Kidney (tissue), 14 donors: Measurements from ENCODE around the gene KIF16B. TPM values are rescaled to one million over a fixed set of nuclear protein-coding genes. Genes with fewer than 3 reads are reported as not detected.
"Not testable (repeated sequence)": the region's sequence is repeated elsewhere in the genome, so short reads cannot be mapped to it uniquely, and the experiment has no call there.

Source experiments
- DNase-seq, 5 donors: peaks; one replicate each; pipeline ENCODE4 v3.0.0-alpha.2; 2013 to 2020
- FAIRE-seq: peaks from 2 replicates; lab custom pipeline; 2012; peaks lifted over from hg19 to GRCh38; lab: Jason Lieb, UNC
- H3K27ac ChIP-seq, 2 donors: one replicate each; pipeline ENCODE4 v1.7.0; 2013; ENCODE audit warnings: low read depth in 2 of 2, low read length in 2 of 2, inconsistent platforms in 1 of 2
- H3K27me3 ChIP-seq: one replicate; pipeline ENCODE4 v1.7.1; 2013; ENCODE audit warnings: low read length, inconsistent platforms; ENCODE audit not compliant: control insufficient read depth, insufficient read depth
- H3K36me3 ChIP-seq, 3 donors: one replicate each; pipeline versions ENCODE4 v1.7.0 to v1.7.1; 2013; ENCODE audit warnings: low read length in 3 of 3, control low read depth in 1 of 3, inconsistent platforms in 1 of 3; ENCODE audit not compliant: insufficient read depth in 3 of 3, control insufficient read depth in 2 of 3
- H3K4me1 ChIP-seq, 3 donors: one replicate each; pipeline versions ENCODE4 v1.7.0 to v1.7.1; 2013; ENCODE audit warnings: low read length in 3 of 3, inconsistent platforms in 1 of 3, low read depth in 1 of 3; ENCODE audit not compliant: control insufficient read depth in 2 of 3, insufficient read depth in 2 of 3
- H3K4me3 ChIP-seq, 3 donors: one replicate each; pipeline versions ENCODE4 v1.7.0 to v1.8.1; 2013; ENCODE audit warnings: low read length in 3 of 3, control low read depth in 1 of 3, inconsistent platforms in 1 of 3
- H3K9ac ChIP-seq, 3 donors: one replicate each; pipeline versions ENCODE4 v1.7.0 to v1.7.1; 2013; ENCODE audit warnings: low read length in 3 of 3, control low read depth in 1 of 3, inconsistent platforms in 1 of 3
- H3K9me3 ChIP-seq, 3 donors: one replicate each; pipeline versions ENCODE4 v1.7.0 to v1.7.1; 2013; ENCODE audit warnings: low read length in 3 of 3, control low read depth in 1 of 3, inconsistent platforms in 1 of 3; ENCODE audit not compliant: control insufficient read depth in 2 of 3, insufficient read depth in 1 of 3
- intact Hi-C: fragments of 100-400 bp; cut with DNase I; formaldehyde crosslinking; loops from one replicate; pipeline ENCODE4 v1.11.1; 2022
- polyA plus RNA-seq: library from polyadenylated mRNA; stranded (reverse); fragments of 350-450 nt; fragmentation: Illumina TruSeq; extraction: RNeasy Lipid Tissue Mini Kit (QIAGEN cat#74804); gene quantifications from one replicate; pipeline ENCODE4 v1.2.3, GENCODE V29; 2014; ENCODE audit warnings: low read depth, low replicate concordance; ENCODE audit not compliant: insufficient read depth
- total RNA-seq: library from RNA; stranded (reverse); fragmentation: NEBNext Ultra II Directional; extraction: Animal tissue kit (Norgen Biotek cat#: 25700); gene quantifications from one replicate; pipeline ENCODE4 v1.2.1, GENCODE V29; 2021
- TF ChIP-seq, protein P1 (sequence below): IDR thresholded peaks from 3 replicates; pipeline ENCODE4 v1.5.1; 2012; ENCODE audit warnings: mild to moderate bottlenecking, moderate library complexity, borderline replicate concordance; ENCODE audit not compliant: insufficient read depth; ENCODE audit errors: extremely low read depth
- donor health status: control.
- donor health status: control.
- donor health status: control.
- donor health status: control.
- donor health status: control.
- donor health status: DM: yes; HTN: yes; CAD: no.
- donor health status: Normal renal cell carcinoma (clear cell type).

Gene KIF16B
- total and polyA plus RNA-seq, 2 donors from 2014 or later, result 15.0 to 19.7 TPM

DNA sequence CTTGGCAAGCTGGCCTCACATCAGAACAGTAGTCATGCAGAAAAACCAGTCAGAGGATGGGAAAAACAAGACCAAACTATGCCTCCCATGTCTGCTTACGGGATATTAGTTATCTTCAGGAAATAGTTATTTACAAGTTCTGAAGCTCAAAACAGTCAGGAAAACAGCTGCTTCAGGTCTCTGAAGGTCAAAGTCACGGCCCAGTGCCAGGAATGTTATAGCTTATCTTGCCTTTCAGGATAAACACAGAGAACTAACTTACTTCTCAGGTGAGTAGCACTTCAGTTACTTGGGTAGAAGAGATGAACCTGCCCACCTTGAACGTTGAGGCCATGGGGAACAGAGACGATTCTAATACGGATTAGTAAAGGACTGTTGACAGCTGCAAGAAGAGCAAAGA, 310.7 kb downstream of the KIF16B start:
- intact Hi-C loops, result no loop called here
- Histone ChIP-seq H3K4me1 (peaks cover 0 to 2% (median 0%) of the 10 kb centered on the region in 3 donors), H3K27me3 (no peaks in the 10 kb centered on the region), H3K9ac (no peak overlapping the region), H3K4me3 (no peak overlapping the region), H3K27ac (no peak overlapping the region), H3K9me3 (peaks cover 0 to 10% (median 0%) of the 10 kb centered on the region in 3 donors), H3K36me3 (no peaks in the 10 kb centered on the region)
- TF ChIP-seq, protein P1, sequence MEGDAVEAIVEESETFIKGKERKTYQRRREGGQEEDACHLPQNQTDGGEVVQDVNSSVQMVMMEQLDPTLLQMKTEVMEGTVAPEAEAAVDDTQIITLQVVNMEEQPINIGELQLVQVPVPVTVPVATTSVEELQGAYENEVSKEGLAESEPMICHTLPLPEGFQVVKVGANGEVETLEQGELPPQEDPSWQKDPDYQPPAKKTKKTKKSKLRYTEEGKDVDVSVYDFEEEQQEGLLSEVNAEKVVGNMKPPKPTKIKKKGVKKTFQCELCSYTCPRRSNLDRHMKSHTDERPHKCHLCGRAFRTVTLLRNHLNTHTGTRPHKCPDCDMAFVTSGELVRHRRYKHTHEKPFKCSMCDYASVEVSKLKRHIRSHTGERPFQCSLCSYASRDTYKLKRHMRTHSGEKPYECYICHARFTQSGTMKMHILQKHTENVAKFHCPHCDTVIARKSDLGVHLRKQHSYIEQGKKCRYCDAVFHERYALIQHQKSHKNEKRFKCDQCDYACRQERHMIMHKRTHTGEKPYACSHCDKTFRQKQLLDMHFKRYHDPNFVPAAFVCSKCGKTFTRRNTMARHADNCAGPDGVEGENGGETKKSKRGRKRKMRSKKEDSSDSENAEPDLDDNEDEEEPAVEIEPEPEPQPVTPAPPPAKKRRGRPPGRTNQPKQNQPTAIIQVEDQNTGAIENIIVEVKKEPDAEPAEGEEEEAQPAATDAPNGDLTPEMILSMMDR, result no peak
- DNase-seq, result peak in 1 of 5 donors; percentile 41
- FAIRE-seq, result no peak

- Histone ChIP-seq H3K4me1 (peaks cover 0 to 2% (median 0%) of the 10 kb centered on the region in 3 donors), H3K27ac (no peak overlapping the region), H3K36me3 (no peaks in the 10 kb centered on the region), H3K27me3 (no peaks in the 10 kb centered on the region), H3K9ac (no peak overlapping the region), H3K4me3 (no peak overlapping the region), H3K9me3 (peaks cover 0 to 10% (median 0%) of the 10 kb centered on the region in 3 donors)
- DNase-seq (no peak), FAIRE-seq (no peak)
- TF ChIP-seq, protein P1, result no peak
- intact Hi-C loops, result no loop called here
These were observed 311.4 kb downstream of the KIF16B start for GRCh38 chr20:16261733-16262273.

DNA sequence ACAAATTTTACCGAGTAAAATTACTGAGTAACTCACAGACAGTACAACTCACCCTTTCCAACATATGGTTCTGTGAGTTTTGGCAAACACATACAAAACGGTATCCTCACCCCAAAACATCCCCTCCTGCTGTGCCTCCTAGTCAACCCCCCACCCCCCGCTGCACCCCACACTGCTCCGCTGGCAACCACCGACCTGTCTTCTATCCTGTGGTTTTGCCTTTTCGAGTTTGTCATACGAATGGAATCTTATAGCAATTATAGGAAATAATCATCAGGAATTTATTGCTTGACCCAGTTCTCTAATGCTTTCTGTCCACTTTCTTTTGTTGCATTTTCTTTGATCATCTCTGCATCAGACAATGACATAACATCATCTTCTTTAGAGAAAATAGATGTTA, 312.3 kb downstream of the KIF16B start:
- TF ChIP-seq, protein P1, result no peak
- intact Hi-C loops, result no loop called here
- Histone ChIP-seq H3K4me3 (no peak overlapping the region), H3K27me3 (no peaks in the 10 kb centered on the region), H3K9ac (no peak overlapping the region), H3K36me3 (no peaks in the 10 kb centered on the region), H3K27ac (no peak overlapping the region), H3K9me3 (peaks cover 0 to 3% (median 0%) of the 10 kb centered on the region in 3 donors), H3K4me1 (peaks cover 0 to 2% (median 0%) of the 10 kb centered on the region in 3 donors)
- FAIRE-seq (no peak), DNase-seq (no peak)

DNA sequence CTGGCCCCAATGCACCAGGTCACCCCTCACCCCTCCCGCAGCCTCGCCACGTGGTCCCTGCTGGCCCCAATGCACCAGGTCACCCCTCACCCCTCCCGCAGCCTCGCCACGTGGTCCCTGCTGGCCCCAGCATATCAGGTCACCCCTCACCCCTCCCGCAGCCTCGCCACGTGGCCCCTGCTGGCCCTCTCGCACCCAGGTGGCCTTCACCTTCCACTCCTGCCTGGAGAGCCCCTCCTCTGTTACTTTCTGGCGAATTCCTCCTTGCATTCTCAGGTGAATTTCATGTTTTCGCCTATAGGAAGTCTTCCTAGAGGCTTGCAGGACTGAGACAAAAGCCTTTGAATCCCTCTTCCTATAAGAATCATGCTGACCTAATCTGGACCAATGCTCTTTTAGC, 313.1 kb downstream of the KIF16B start:
- H3K9ac ChIP-seq, H3K27me3 ChIP-seq, DNase-seq, H3K9me3 ChIP-seq, H3K27ac ChIP-seq, H3K4me3 ChIP-seq, H3K36me3 ChIP-seq, H3K4me1 ChIP-seq, FAIRE-seq, intact Hi-C loops: not testable (repeated sequence)
